HG02759 (cell line): ENCODE results near the gene HDAC4.

ENCODE experiments used
- ATAC-seq: cut with Tn5 transposase; IDR thresholded peaks from one replicate; pipeline ENCODE4 v1.9.1; 2021; ENCODE audit warnings: mild to moderate bottlenecking, moderate library complexity; ENCODE audit not compliant: unreplicated experiment

HDAC4 gene

DNA sequence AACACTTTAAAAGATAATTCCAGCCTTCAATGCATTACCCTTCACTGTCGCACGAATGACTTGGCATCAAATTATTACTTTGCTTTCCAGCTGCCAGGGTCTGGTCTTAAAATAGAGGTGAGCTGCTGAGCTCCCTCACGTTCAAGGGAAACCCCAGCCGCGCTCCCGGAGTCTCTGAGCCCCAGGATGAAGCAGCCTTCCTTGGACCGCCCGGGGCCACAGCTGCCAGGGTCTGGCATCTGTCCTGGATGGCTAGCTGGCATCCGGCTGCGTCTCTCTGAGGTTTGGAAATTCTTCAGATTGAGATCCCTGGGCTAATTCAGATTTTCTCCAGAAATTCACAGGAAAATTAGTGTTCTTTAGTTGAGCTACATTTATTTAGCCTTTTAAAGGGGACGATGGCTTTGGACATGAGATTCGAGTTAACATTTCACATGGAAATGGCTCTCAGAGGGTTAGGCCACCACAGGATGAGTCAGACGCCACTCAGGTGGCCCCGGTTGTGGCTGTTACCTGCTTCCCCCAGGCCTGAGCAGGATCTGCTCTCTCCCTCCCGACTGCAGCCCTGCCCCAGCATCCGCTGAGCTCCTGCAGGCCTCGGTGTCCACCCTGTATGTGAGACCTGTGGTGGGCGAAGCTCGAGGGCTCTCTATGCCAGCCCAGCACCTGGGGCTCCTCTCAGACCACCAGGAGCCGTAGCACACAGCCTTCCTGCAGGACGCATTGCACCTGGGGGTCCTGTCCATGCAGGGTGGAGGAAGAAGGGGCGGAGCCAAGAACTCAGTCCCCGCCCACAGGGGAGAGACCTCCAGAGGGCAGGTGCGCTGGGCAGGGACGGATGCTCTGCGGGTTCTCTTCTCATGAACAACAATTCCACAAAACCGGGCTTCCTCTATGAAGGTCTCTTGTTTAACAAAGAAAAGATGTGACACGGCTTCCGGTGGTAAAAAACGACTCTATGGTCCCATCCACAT lies 297.4 kb downstream of the HDAC4 start:
- no peak for ATAC-seq

- no peak for ATAC-seq
These were observed 298.6 kb downstream of the HDAC4 start for GRCh38 chr2:239102266-239102665.

DNA sequence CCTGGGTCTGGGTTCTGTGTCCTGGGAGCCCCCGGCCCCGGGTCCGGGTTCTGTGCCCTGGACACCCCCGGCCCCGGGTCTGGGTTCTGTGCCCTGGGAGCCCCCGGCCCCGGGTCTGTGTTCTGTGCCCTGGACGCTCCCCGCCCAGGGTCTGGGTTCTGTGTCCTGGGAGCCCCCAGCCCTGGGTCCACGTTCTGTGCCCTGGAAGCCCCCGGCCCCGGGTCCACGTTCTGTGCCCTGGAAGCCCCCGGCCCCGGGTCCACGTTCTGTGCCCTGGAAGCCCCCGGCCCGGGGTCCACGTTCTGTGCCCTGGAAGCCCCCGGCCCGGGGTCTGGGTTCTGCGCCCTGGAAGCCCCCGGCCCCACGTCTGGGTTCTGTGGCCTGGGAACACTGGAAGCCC lies 299.0 kb downstream of the HDAC4 start:
- no peak for ATAC-seq

- ATAC-seq = no peak
These were observed 299.7 kb downstream of the HDAC4 start for GRCh38 chr2:239101071-239101470.

DNA sequence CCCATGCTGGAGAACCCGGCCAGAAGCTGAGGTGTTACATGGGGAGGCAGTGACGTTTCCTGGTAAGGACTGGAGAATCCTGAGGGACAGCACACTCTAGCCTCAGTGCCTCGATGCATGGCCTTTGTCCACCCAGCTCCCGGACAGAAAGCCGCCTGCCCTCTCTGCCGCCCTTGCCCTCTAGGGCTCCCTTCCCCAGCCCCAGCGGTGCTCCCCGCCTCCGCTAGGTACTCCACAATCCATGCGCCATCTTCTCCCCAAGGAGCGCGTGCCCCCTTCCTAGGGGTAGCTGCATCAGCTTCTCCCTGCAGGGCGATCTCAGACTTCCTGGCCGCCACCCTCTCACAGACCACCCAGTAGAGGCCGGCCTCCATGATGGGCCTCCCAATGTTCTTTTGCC lies 301.3 kb downstream of the HDAC4 start:
- ATAC-seq = no peak

- no peak for ATAC-seq
These were observed 302.4 kb downstream of the HDAC4 start for GRCh38 chr2:239098288-239098970.

GRCh38 chr2:239097428-239097696 lies 303.5 kb downstream of the HDAC4 start:
- ATAC-seq = no peak

DNA sequence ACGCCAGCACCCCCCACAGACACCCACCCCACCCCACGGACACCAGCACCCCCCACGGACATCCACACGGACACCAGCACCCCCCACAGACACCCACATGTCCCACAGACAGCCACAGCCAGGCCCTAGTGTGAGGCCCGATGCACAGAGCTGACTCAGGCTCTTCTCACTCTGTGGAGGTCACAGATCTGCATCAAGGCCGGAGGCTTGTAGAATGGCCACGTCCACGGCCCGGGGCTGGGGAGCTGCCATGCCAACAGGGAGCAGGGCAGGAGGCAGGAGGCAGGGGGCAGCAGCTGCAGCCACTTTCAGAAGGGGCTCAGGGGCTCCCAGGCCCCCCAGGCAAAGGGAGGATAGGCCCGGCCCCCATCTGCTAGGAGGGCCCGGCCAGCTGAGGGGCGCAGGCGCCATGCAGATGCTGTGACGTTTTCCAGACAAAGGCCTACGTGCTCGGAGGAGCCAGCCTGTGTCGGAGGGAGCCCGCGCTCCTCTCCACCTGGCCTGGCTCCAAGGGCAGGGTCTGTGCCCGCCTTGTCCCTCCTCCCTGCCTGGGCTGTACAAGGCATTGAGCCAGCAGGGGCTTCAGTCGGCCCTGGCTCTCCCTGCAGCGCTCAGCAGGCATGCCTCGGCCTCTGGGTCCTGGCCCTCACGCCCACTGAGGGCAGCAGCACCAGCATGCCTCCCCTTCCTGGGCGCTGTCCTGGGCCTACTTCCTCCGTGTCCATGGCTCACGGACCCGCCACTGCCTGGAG lies 304.0 kb downstream of the HDAC4 start:
- ATAC-seq = no peak

GRCh38 chr2:239095460-239096081 lies 305.2 kb downstream of the HDAC4 start:
- no peak for ATAC-seq

DNA sequence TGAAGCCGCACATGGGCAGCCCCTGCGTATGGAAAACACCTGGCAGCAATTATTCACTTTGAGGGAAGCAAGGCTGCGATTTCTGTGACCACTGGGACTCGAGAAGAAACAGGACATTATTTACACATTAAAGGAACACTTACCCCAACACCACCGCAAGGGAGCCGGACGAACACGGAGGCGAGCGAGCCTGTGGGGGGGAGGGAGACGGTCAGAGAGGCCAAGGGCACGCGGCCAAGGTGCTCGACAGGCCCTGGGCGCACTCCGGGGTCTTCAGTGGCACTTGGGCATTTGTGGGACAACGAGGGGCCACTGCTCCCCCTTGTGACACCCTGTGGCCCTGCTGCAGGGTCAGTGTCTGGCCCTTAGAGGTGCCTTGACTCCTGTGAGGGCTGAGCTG lies 306.0 kb downstream of the HDAC4 start:
- ATAC-seq = no peak

DNA sequence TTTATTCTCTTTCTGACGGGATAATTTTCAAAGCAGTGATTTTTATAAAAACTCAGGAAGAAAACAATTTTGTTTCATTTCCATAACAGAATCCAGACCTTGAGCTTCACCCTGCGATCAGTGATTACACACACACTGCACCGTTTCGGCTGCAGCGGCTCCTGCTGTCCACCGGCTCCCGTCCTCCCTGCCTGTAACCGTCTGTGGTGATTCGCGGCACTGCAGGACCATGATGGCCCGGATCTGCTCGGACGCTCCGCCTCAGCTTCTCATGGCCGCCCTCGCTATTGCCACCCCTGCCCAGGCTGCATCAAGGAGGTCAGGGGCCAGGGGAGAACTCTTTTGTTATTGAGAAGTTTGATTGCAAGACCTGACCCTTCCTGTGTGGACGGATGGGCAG lies 306.9 kb downstream of the HDAC4 start:
- no peak for ATAC-seq

DNA sequence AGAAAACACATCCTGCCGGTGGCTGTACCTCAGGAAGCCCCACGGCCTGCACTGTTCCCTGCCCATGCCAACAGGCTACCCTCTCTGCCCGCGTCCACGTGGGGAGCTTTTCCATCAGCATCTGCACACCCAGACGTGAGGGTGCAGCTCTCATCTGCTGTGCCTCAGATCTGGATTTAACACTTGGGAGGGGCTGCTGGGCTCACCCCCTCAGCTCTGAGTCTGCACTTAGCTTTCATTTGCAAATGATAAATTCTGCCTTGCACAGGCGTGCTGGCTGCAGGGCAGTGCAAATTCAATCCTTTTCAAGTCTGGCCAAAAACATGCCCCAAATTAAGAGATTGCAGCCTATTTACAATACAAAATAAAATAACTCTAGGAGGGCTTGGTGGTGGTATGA lies 307.3 kb downstream of the HDAC4 start:
- ATAC-seq = no peak

- no peak for ATAC-seq
These were observed 308.1 kb downstream of the HDAC4 start for GRCh38 chr2:239092571-239093294.

DNA sequence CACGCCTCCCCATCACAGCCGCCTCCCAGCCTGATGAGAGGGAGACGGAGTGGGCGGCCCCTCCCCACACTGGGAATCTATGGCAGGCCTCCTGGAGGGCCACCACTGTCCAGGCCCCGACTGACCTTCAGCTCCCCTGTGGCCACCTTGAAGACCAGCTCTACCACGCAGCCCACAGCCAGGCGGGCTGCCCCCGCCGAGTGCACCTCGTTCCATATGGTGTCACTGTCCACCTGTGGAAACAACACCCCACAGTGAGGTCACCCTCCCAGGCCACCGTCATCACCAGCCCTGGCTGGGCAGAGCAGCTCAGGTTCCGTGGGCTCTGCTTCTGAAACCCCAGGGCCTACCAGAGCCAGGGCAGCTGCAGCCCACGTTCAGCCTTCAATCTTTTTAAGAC lies 310.9 kb downstream of the HDAC4 start:
- no peak for ATAC-seq

- ATAC-seq = no peak
These were observed 313.6 kb downstream of the HDAC4 start for GRCh38 chr2:239087046-239087710.

DNA sequence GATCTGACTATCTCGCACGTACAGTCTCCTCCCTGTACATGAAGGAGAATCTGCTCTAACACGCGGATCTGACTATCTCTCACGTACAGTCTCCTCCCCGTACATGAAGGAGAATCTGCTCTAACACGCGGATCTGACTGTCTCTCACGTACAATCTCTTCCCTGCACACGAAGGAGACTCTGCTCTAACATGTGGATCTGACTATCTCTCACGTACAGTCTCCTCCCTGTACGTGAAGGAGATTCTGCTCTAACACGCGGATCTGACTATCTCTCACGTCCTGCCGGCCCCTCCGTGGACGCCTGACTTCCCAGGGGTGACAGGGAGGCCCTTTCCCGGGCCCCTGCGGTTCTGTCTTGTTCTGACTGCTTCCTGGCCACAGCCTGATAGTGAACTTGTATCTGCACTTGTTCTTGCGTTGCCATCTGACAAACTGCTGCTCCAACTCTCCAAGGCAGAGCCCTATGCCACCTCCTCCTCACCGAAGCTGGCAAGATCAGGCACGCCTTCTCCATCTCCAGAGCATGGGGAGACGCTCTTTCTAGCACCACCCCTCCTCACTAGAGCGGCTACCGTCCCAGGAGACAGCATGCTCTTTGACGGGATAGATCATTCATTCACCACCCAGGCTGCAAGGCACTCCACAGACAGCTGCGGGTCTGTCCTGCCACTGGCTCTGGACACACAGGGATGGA lies 314.3 kb downstream of the HDAC4 start:
- no peak for ATAC-seq

DNA sequence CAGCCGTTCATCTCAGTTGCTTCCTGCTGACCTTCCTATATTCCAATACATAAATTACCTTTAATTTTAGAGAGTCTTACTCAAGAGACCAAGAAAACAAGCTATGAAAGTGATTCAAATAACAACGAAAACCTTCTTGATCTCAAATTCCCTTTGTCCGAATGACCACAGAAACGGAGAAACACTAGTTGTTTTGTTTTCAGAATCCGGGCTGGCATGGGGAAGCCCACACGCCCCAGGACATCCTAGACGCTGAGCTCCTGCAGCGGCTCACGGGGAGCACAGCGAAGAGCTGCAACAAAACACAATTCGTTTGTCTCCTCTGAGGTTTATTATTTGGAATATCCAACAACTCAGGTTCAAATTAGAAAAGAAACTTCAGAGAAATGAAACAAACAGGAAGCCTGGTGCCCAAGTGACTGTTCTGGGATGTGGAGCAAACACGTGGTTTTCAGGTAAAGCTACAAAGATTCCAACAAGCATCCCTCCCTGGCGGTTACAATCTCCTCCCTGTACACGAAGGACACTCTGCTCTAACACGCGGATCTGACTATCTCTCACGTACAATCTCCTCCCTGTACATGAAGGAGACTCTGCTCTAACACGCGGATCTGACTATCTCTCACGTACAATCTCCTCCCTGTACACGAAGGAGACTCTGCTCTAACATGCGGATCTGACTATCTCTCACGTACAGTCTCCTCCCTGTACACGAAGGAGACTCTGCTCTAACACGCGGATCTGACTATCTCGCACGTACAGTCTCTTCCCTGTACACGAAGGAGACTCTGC lies 315.4 kb downstream of the HDAC4 start:
- no peak for ATAC-seq

DNA sequence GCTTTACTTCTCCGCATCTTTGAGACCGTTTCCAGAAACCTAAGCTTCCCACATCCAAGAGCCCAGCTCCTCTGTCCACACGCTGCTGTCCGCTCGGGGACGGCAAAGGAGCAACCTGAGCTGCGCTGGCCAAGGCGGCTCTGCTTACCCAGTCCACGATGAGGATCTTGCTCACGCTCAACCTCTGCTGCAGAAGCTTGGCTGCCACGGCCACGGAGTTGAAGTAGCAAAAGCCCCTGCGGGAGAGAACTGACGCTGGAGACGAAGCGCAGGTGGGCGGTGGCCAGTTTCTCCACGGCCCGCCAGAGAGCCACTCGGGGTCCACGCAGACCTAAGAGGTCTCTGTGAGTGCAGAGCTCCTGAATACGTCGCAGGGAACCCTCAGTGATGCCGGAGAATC lies 316.8 kb downstream of the HDAC4 start:
- no peak for ATAC-seq

DNA sequence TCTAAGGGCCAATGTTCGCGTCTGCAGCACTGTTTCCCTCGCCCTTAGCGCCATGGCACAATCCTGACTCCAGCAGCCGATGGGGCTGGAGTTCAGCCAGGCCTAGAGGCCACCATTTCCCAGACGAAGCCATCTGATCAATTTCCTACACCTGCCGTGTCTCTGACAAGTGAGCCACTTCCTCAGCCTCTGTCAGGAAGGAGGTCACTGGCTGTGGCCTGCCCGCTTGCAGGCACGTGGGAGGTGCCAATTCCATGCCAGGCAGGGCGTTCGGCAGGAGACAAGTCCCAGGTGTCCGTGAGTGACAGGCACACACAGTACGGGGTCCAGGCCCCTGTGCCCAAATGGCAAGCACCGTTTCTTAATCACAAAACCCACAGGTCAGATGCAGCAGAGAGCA lies 318.4 kb downstream of the HDAC4 start:
- ATAC-seq = no peak
